ENCODE results near the gene DGKB. TPM values are rescaled to one million over a fixed set of nuclear protein-coding genes. Genes with fewer than 3 reads are reported as not detected.
A peak's percentile ranks its signal among the peaks of the same experiment; 100 is the strongest.
"Not testable (repeated sequence)": the region's sequence is repeated elsewhere in the genome, so short reads cannot be mapped to it uniquely, and the experiment has no call there.

The DGKB gene
- total RNA-seq, 1 experiment from 2014 or later = 0.07 TPM

- no peak for DNase-seq (ENCODE audit: low spot score)
Measured at GRCh38 chr7:14293434-14293833, 609.1 kb downstream of the DGKB start.

- no peak for DNase-seq (ENCODE audit: low spot score)
Measured at GRCh38 chr7:14292737-14293136, 609.8 kb downstream of the DGKB start.

GRCh38 chr7:14289957-14290356 is 612.6 kb downstream of the DGKB start:
- DNase-seq (ENCODE audit: low spot score) = no peak

- DNase-seq (ENCODE audit: low spot score) = no peak
Measured at GRCh38 chr7:14288701-14289100, 613.9 kb downstream of the DGKB start.

- DNase-seq (ENCODE audit: low spot score) = no peak
Measured at GRCh38 chr7:14287398-14287797, 615.2 kb downstream of the DGKB start.

GRCh38 chr7:14286036-14286435 is 616.5 kb downstream of the DGKB start:
- DNase-seq (ENCODE audit: low spot score) = no peak

GRCh38 chr7:14279065-14279871 is 623.3 kb downstream of the DGKB start:
- DNase-seq (ENCODE audit: low spot score) = not testable (repeated sequence)

GRCh38 chr7:14275356-14275755 is 627.2 kb downstream of the DGKB start:
- DNase-seq (ENCODE audit: low spot score) = no peak

- no peak for DNase-seq (ENCODE audit: low spot score)
Measured at GRCh38 chr7:14271441-14271840, 631.1 kb downstream of the DGKB start.

- DNase-seq (ENCODE audit: low spot score) = no peak
Measured at GRCh38 chr7:14270099-14270498, 632.5 kb downstream of the DGKB start.

- no peak for DNase-seq (ENCODE audit: low spot score)
Measured at GRCh38 chr7:14260011-14260410, 642.5 kb downstream of the DGKB start.

- no peak for DNase-seq (ENCODE audit: low spot score)
Measured at GRCh38 chr7:14258861-14259260, 643.7 kb downstream of the DGKB start.

- no peak for DNase-seq (ENCODE audit: low spot score)
Measured at GRCh38 chr7:14258441-14258840, 644.1 kb downstream of the DGKB start.

- DNase-seq (ENCODE audit: low spot score) = no peak
Measured at GRCh38 chr7:14252458-14252857, 650.1 kb downstream of the DGKB start.

GRCh38 chr7:14242175-14242574 is 660.4 kb downstream of the DGKB start:
- no peak for DNase-seq (ENCODE audit: low spot score)

- no peak for DNase-seq (ENCODE audit: low spot score)
Measured at GRCh38 chr7:14236834-14237233, 665.7 kb downstream of the DGKB start.

- DNase-seq (ENCODE audit: low spot score) = no peak
Measured at GRCh38 chr7:14235056-14235455, 667.5 kb downstream of the DGKB start.

- no peak for DNase-seq (ENCODE audit: low spot score)
Measured at GRCh38 chr7:14233868-14234369, 668.6 kb downstream of the DGKB start.

- peak; percentile 72 for DNase-seq (ENCODE audit: low spot score)
Measured at GRCh38 chr7:14233076-14233867, 669.3 kb downstream of the DGKB start.

GRCh38 chr7:14229047-14229446 is 673.5 kb downstream of the DGKB start:
- no peak for DNase-seq (ENCODE audit: low spot score)

GRCh38 chr7:14228341-14228740 is 674.2 kb downstream of the DGKB start:
- no peak for DNase-seq (ENCODE audit: low spot score)

GRCh38 chr7:14226126-14226525 is 676.4 kb downstream of the DGKB start:
- no peak for DNase-seq (ENCODE audit: low spot score)

GRCh38 chr7:14219125-14219524 is 683.4 kb downstream of the DGKB start:
- no peak for DNase-seq (ENCODE audit: low spot score)
